ENCODE measurements around the gene CCDC177.
A peak's percentile ranks its signal among the peaks of the same experiment; 100 is the strongest.

The CCDC177 gene

DNA sequence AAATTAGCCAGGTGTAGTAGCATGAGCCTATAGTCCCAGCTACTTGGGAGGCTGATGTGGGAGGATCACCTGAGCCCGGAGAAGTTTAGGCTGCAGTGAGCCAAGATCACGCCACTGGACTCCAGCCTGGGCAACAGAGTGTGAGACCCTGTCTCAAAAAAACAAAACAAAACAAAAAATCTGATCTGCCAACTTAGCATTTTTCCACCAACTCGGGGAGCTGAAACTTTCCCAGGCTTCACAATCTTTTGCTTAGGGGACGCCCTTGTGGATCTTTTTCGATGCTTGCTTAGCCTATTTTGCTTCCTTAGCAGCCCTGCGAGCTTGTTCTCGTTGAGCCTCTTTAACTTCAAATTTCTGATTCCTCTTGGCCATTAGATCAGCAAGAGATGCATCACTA is 13.8 kb downstream of the CCDC177 start:
- no peak for DNase-seq

GRCh38 chr14:69559581-69560011 is 15.1 kb downstream of the CCDC177 start:
- DNase-seq = no peak

DNA sequence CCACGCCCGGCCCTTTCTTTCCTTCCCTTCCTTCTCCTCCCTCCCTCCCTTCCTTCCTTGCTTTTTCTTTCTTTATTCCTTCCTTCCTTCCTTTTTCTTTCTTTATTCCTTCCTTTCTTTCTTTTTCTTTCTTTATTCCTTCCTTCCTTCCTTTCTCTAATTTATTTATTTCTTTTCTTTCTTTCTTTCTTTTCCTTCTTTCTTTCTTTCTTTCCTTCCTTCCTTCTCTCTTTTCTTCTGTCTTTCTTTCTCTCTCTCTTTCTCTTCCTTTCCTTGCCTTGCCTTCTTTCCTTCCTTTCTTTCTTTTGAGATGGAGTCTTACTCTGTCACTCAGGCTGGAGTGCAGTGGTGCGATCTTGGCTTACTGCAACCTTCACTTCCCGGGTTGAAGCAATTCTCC is 15.9 kb downstream of the CCDC177 start:
- no peak for DNase-seq

DNA sequence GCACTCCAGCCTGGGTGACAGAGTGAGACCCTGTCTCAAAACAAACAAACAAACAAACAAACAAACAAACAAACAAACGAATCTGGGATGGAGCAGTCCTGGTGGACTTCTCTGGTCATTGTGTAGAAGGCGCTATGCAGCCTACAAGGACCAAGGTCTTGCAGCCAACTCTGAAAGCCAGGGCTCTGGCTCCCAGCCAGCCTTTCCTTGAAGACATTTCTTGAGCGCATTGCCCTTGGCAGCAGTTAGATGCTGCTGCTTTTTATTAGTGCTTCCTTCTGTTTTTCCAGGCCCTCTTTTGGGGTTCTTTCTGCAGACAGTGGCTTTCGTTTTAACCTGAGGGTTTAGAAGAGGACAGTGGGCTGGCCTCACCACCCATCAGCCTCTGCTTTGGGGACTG is 20.2 kb downstream of the CCDC177 start:
- DNase-seq = no peak

- no peak for DNase-seq
Measured at GRCh38 chr14:69553252-69553651, 21.4 kb downstream of the CCDC177 start.

DNA sequence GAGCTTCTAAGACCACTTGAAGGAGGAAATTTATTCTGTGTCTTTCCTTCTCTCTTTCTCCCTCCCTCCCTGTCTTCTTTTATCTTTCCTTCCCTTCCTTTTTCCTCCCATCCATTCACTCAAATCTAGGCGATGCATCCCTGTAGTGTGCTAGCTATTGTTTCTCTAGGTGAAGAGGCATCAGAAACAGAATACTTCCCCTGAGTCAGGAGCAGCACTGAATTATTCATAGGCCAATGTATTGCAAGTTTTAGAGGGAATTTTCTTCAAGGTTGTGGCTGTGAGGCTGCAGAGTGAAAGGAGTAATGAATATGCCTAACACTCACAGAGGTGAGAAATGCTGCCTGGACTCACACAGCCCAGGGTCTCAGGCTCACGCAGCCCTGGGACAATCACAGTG is 23.2 kb downstream of the CCDC177 start:
- DNase-seq = no peak

DNA sequence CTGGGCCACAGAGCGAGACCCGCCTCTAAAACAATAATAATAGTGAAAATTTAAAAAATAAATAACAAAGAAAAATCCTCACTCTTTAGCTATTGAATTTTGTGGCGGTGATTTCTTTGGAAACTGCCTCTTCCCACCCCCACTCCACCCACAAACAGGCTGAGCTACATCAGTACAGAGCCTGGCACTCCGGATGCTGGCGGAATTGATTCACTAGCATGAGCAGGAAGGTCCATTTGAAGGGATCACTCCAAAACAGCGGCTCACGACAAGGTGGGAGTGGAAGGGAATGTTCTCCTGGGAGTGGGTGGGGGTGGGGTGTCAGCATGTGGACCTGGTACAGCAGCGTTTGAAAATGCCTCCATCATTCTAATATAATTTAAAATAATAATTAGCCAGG is 26.1 kb downstream of the CCDC177 start:
- DNase-seq = no peak

DNA sequence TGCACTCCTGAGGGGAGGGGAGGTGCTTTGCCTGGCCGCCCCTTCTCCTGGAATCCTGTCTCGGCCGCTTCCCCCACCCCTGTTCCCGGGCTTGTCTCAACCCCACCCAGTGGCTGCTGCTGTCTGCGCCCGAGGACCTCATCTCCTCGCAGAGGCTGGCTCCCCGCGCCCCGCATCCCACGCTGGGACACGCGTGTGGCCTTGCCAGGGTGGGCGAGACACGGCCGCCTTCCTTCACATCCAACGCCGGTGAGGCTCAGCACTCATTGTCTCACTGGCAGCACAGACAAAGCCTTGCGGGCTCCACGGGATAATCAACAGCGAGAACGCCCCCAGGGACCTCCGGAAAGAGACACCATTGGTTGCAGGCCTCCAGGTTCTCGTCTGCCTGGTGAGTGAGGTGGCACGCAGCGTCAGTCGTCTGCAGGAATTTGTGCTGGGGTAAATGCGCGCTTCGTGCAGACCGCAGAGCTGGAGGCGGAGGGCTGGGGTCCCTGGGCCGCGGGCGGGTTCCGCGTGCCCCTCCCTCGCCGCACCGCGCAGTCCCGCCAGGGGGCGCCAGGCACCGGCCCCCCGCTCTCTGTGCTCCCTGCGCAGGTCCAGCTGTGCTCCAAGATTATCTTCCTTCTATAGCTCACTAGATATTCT is 26.8 kb downstream of the CCDC177 start:
- DNase-seq = peak; percentile 30

- no peak for DNase-seq
Measured at GRCh38 chr14:69543341-69544115, 31.1 kb downstream of the CCDC177 start.

GRCh38 chr14:69542311-69542710 is 32.4 kb downstream of the CCDC177 start:
- DNase-seq = no peak

- no peak for DNase-seq
Measured at GRCh38 chr14:69540654-69541335, 33.9 kb downstream of the CCDC177 start.

- DNase-seq = no peak
Measured at GRCh38 chr14:69539631-69540410, 34.9 kb downstream of the CCDC177 start.

DNA sequence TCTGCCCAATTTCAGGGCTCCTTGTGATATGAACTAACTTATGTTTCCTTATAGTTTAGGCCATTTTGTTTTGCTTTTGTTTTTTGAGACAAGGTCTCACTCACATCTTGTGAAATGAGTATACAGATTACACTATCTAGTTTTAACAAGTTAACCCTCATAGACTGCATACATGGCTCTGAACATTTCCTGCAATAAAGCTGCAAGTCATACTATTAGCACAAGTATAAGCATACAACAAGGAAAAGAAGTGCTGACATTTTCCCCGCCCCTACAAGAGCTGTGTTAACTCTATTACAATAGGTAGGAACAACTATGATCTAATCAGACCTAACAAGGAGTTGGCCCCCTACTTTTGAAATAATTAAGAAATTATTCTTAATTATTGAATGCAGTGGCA is 35.9 kb downstream of the CCDC177 start:
- DNase-seq = no peak

GRCh38 chr14:69537900-69538299 is 36.8 kb downstream of the CCDC177 start:
- no peak for DNase-seq

DNA sequence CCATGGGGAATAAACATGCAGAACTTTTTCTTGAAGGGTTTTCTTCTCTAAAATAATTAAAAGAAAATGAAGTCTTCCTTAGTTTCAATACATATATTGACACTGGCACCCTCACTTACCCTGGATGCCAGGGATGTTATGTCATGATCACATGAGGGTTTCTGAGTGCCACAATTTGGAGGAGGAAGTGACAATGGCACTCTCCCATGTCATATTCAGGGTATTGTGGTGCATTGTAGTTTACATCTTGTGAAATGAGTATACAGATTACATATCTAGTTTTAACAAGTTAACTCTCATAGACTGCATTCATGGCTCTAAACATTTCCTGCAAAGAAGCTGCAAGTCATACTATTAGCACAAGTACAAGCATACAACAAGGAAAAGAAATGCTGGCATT is 37.7 kb downstream of the CCDC177 start:
- no peak for DNase-seq

DNA sequence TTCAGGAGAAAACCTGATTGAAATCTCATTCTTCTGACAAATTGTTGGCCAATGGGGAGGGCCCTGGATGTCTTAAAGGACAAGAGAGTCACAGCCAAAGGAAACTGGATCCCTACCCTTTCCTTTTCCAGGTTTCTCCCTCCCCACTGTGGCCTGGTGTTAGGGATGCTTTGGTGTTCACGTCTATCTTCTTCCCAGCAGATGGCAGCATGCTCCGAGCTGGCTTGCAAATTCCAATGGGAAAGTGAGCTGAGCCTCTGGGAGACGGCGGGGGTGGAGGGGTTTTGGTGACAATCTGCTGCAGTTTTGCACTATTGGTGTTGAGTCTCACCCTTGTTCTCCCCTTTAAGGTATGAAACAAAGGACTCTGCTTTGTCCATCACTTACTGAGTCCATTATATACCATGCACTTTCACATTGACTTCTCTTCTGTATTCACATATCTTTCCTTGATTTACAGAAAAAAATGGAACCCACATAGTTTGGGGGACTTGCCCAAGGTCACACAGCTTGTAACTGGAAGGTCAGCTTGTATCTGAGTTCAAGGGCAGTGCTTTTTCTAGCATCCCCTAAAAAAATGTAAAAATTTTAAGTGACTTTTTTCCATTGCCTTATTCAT is 39.3 kb downstream of the CCDC177 start:
- no peak for DNase-seq

- no peak for DNase-seq
Measured at GRCh38 chr14:69532561-69533340, 41.9 kb downstream of the CCDC177 start.

GRCh38 chr14:69531135-69531534 is 43.5 kb downstream of the CCDC177 start:
- no peak for DNase-seq

DNA sequence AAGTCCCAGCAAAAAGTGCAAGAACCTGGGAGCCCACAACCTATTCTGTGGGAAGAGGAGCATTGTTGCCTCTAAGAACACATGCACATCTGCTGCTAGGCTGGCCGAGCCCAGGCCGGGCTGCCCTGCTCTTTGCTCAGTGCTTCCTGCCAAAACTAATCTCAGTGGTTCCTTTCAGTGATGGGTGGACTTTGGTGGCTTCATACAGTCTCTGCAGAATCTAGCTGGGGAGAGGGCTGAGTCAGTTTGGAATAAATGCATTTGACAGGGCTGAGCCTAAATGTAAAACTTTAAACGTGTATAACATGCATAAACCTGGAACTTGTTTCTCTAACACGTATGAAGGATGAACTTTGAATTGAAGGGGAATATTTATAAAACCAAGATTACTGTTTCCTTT is 44.6 kb downstream of the CCDC177 start:
- no peak for DNase-seq

DNA sequence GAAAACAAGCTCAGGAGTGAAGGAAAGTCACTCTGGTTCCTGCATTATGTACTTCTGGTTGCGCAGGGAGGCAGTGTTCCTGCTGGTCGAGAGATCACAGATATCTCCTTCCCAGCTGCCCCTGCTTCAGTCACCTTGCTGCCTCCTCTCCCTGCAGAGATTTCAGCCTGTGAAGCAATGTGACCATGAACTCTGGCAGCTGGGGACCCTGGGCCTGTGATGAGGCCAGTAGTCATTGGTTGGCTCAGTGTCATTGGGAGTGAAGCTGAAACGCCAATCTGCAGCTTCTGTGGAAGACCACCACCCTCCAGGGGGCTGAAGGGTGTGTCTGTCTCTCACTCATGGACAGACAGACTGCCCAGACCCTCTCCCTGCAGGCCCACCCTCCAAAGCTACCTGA is 45.1 kb downstream of the CCDC177 start:
- DNase-seq = no peak

DNA sequence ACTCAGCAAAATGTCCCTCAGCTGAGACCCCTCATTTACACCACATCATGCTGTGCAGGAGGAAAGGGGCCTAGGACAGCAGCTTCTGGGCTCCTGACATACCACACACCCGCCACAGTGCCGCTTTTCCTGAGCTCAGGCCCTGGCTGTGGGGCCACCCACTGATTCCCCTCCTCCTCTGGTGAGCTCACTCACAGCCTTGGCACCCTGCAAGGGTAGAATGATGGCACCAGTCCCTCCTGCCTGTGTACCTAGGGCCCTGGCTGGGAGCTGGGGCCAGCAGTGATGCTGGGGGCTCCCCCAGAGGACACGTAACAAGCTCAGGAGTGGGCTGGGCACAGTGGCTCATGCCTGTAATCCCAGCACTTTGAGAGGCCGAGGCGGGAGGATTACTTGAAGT is 45.7 kb downstream of the CCDC177 start:
- no peak for DNase-seq

- no peak for DNase-seq
Measured at GRCh38 chr14:69528143-69528542, 46.5 kb downstream of the CCDC177 start.

All from activated naive CD4-positive, alpha-beta T cell treated with anti-CD3 and anti-CD28 coated beads, Interleukin-2, amount 50 U/mL, for 16 hours (primary cell).